H1 (cell line): ENCODE measurements around the gene FAF2. TPM values are rescaled to one million over a fixed set of nuclear protein-coding genes. Genes with fewer than 3 reads are reported as not detected.

Experiments
- CTCF ChIP-seq, 3 experiments: IDR thresholded peaks; 1 replicate in 2 of 3; 2 replicates in 1 of 3; pipeline versions ENCODE4 v1.5.1 to v1.6.1; 2011; ENCODE audit warnings: low read length in 3 of 3, mild to moderate bottlenecking in 3 of 3, inconsistent platforms in 2 of 3, low read depth in 1 of 3, moderate library complexity in 1 of 3; ENCODE audit not compliant: insufficient read depth in 1 of 3; ENCODE audit errors: control extremely low read depth in 1 of 3
- NANOG ChIP-seq: IDR thresholded peaks from 2 replicates; pipeline ENCODE4 v1.6.1; 2011; ENCODE audit warnings: low read length, low read depth, mild to moderate bottlenecking, inconsistent platforms; ENCODE audit not compliant: insufficient read depth, poor library complexity, severe bottlenecking
- RAD21 ChIP-seq, 2 experiments: IDR thresholded peaks in 1 of 2; conservative IDR thresholded peaks in 1 of 2; 2 replicates each; pipeline ENCODE4 v1.6.1; 2011; ENCODE audit warnings: low read depth in 2 of 2, low read length in 2 of 2, improper control_type of control experiment in 1 of 2, inconsistent platforms in 1 of 2, mild to moderate bottlenecking in 1 of 2, moderate library complexity in 1 of 2
- SIRT6 ChIP-seq: IDR thresholded peaks from one replicate; pipeline ENCODE4 v1.7.1; 2012; ENCODE audit warnings: low read length, inconsistent platforms
- polyA plus RNA-seq, 7 experiments: library from polyadenylated mRNA; depleted of rRNA in 3 of 7; stranded (reverse) in 5 of 7; unstranded in 2 of 7; fragments of >200 nt in 5 of 7; fragments of 200-250 nt in 2 of 7; gene quantifications; 1 replicate in 5 of 7; 2 replicates in 1 of 7; 4 replicates in 1 of 7; pipeline versions ENCODE4 v1.2.1 to v1.2.3, GENCODE V29; 2011 to 2013; ENCODE audit warnings: missing spikeins in 2 of 7, mixed read lengths in 2 of 7
- total RNA-seq: library from RNA; stranded (reverse); fragmentation: NEBNext Ultra II Directional; extraction: Animal tissue kit (Norgen Biotek cat#: 25700); gene quantifications from 2 replicates; pipeline ENCODE4 v1.2.1, GENCODE V29; 2021

Gene FAF2
- total and polyA plus RNA-seq, 2 of the 8 experiments (the other 6 are each of a cell fraction or from before 2014, with no cell fraction given): 20.8 to 35.8 TPM

- TF ChIP-seq CTCF (IDR thresholded peaks at IDR 0.05; ENCODE audit: control extremely low read depth in 1 of 3, insufficient read depth in 1 of 3, low read depth in 1 of 3, low read length in 3 of 3) (no peak), RAD21 (IDR thresholded peaks at IDR 0.05 in 1 of 2, conservative IDR thresholded peaks at IDR 0.05 in 1 of 2; ENCODE audit: low read depth in 2 of 2, low read length in 2 of 2) (no peak), SIRT6 (no peak), NANOG (no peak)
These were observed 66.2 kb downstream of the FAF2 start (continued) for GRCh38 chr5:176514244-176514950.
